CD4-positive, CD25-positive, alpha-beta regulatory T cell (primary cell): ENCODE measurements around the gene GALNT18. TPM values are rescaled to one million over a fixed set of nuclear protein-coding genes. Genes with fewer than 3 reads are reported as not detected.

ENCODE experiments used
- ATAC-seq, 2 donors: fragments of 150-1000 bp; cut with Tn5 transposase; one replicate each; pipeline ENCODE4 v1.10.0; 2021; ENCODE audit warnings: low read depth in 2 of 2, moderate number of reproducible peaks in 2 of 2, moderate library complexity in 1 of 2
- DNase-seq, 3 donors: peaks; one replicate each; pipeline versions ENCODE4 v3.0.0 to v3.0.0-alpha.2; 2012 to 2022; ENCODE audit warnings: mixed read lengths in 1 of 3
- H3K27ac ChIP-seq: one replicate; pipeline ENCODE4 v1.7.0; 2013; ENCODE audit warnings: mild to moderate bottlenecking, low read length; ENCODE audit not compliant: insufficient read depth, poor library complexity, severe bottlenecking
- H3K27me3 ChIP-seq: one replicate; pipeline ENCODE4 v1.7.0; 2013; ENCODE audit warnings: low read length; ENCODE audit not compliant: control insufficient read depth, insufficient read depth
- H3K36me3 ChIP-seq: one replicate; pipeline ENCODE4 v1.7.0; 2013; ENCODE audit warnings: mild to moderate bottlenecking, low read length, moderate library complexity; ENCODE audit not compliant: control insufficient read depth, insufficient read depth
- H3K4me1 ChIP-seq: 2 replicates; pipeline ENCODE4 v1.7.0; 2013; ENCODE audit warnings: mild to moderate bottlenecking, low read length; ENCODE audit not compliant: insufficient read depth, control insufficient read depth, poor library complexity, severe bottlenecking
- H3K4me3 ChIP-seq: one replicate; pipeline ENCODE4 v1.7.0; 2013; ENCODE audit warnings: low read depth, mild to moderate bottlenecking, low read length, moderate library complexity
- H3K9me3 ChIP-seq, 2 experiments: 1 replicate in 1 of 2; 2 replicates in 1 of 2; pipeline ENCODE4 v1.7.0; 2013; ENCODE audit warnings: low read length in 2 of 2, mild to moderate bottlenecking in 1 of 2, moderate library complexity in 1 of 2; ENCODE audit not compliant: control insufficient read depth in 2 of 2
- H3K27ac Mint-ChIP-seq, 3 donors: one replicate each; pipeline ENCODE4 v1.8.0; 2020 to 2022; ENCODE audit warnings: mild to moderate bottlenecking in 3 of 3, mixed read lengths in 3 of 3, moderate library complexity in 2 of 3
- H3K27me3 Mint-ChIP-seq: one replicate; pipeline ENCODE4 v1.8.0; 2022; ENCODE audit warnings: mild to moderate bottlenecking, mixed read lengths
- H3K36me3 Mint-ChIP-seq: one replicate; pipeline ENCODE4 v1.8.0; 2020; ENCODE audit warnings: mixed read lengths
- H3K4me1 Mint-ChIP-seq, 4 donors: one replicate each; pipeline ENCODE4 v1.8.0; 2020 to 2022; ENCODE audit warnings: mixed read lengths in 4 of 4, mild to moderate bottlenecking in 1 of 4
- H3K4me3 Mint-ChIP-seq, 4 donors: one replicate each; pipeline ENCODE4 v1.8.0; 2020 to 2022; ENCODE audit warnings: mild to moderate bottlenecking in 4 of 4, mixed read lengths in 4 of 4, moderate library complexity in 3 of 4
- H3K9me3 Mint-ChIP-seq, 7 donors: one replicate each; pipeline ENCODE4 v1.8.0; 2020 to 2022; ENCODE audit warnings: mixed read lengths in 7 of 7, mild to moderate bottlenecking in 3 of 7, moderate library complexity in 2 of 7
- polyA plus RNA-seq, 4 donors: library from polyadenylated mRNA; unstranded; fragments of 300-500 nt; fragmentation: Illumina TruSeq; gene quantifications; one replicate each; pipeline ENCODE4 v1.2.3, GENCODE V29; 2021
- total RNA-seq: library from RNA; stranded (reverse); gene quantifications from one replicate; pipeline ENCODE4 v1.2.3, GENCODE V29; 2022

The GALNT18 gene
- total and polyA plus RNA-seq, 5 donors from 2014 or later: 0.10 TPM; not detected in 4

GRCh38 chr11:11584937-11585336, 36.9 kb downstream of the GALNT18 start:
- Histone ChIP-seq H3K4me3 (no peak overlapping the region), H3K36me3 (no peaks in the 10 kb centered on the region), H3K27ac (no peak overlapping the region), H3K27me3 (no peaks in the 10 kb centered on the region), H3K4me1 (no peaks in the 10 kb centered on the region), H3K9me3 (no peaks in the 10 kb centered on the region)
- DNase-seq (no peak), ATAC-seq (no peak)
- Mint-ChIP-seq H3K27ac (no peak overlapping the region), H3K27me3 (peaks cover 12% of the 10 kb centered on the region), H3K9me3 (peaks cover 0 to 1% (median 0%) of the 10 kb centered on the region in 7 donors), H3K4me1 (no peaks in the 10 kb centered on the region), H3K4me3 (no peak overlapping the region), H3K36me3 (no peaks in the 10 kb centered on the region)

GRCh38 chr11:11584530-11584810, 37.3 kb downstream of the GALNT18 start:
- no peak overlapping the region for H3K27ac ChIP-seq
- no peak overlapping the region for H3K4me3 ChIP-seq

GRCh38 chr11:11583801-11584529, 37.8 kb downstream of the GALNT18 start:
- Mint-ChIP-seq H3K4me3 (no peak overlapping the region), H3K36me3 (no peaks in the 10 kb centered on the region), H3K4me1 (no peaks in the 10 kb centered on the region), H3K27me3 (peaks cover 12% of the 10 kb centered on the region), H3K27ac (no peak overlapping the region), H3K9me3 (peaks cover 0 to 1% (median 0%) of the 10 kb centered on the region in 7 donors)
- no peak overlapping the region for H3K4me3 ChIP-seq
- no peaks in the 10 kb centered on the region for H3K9me3 ChIP-seq
- no peaks in the 10 kb centered on the region for H3K36me3 ChIP-seq
- no peak overlapping the region for H3K27ac ChIP-seq
- no peaks in the 10 kb centered on the region for H3K27me3 ChIP-seq
- no peak for DNase-seq
- H3K4me1 ChIP-seq: no peaks in the 10 kb centered on the region
- ATAC-seq: no peak

More at GRCh38 chr11:11584530-11584810, 37.3 kb downstream of the GALNT18 start:
- no peaks in the 10 kb centered on the region for H3K9me3 ChIP-seq
- DNase-seq (no peak), ATAC-seq (no peak)
- H3K36me3 ChIP-seq: no peaks in the 10 kb centered on the region
- Mint-ChIP-seq H3K4me1 (no peaks in the 10 kb centered on the region), H3K36me3 (no peaks in the 10 kb centered on the region), H3K27me3 (peaks cover 12% of the 10 kb centered on the region), H3K27ac (no peak overlapping the region), H3K9me3 (peaks cover 0 to 1% (median 0%) of the 10 kb centered on the region in 7 donors), H3K4me3 (no peak overlapping the region)
- H3K27me3 ChIP-seq: no peaks in the 10 kb centered on the region
- no peaks in the 10 kb centered on the region for H3K4me1 ChIP-seq

- no peak overlapping the region for H3K4me3 Mint-ChIP-seq
Measured at GRCh38 chr11:11582011-11582701, 39.6 kb downstream of the GALNT18 start.

GRCh38 chr11:11581481-11581880, 40.3 kb downstream of the GALNT18 start:
- Mint-ChIP-seq H3K9me3 (peaks cover 0 to 1% (median 0%) of the 10 kb centered on the region in 7 donors), H3K36me3 (no peaks in the 10 kb centered on the region), H3K27me3 (peaks cover 16% of the 10 kb centered on the region), H3K27ac (no peak overlapping the region), H3K4me1 (no peaks in the 10 kb centered on the region), H3K4me3 (no peak overlapping the region)
- no peak for ATAC-seq
- H3K4me3 ChIP-seq: no peak overlapping the region
- no peak overlapping the region for H3K27ac ChIP-seq
- no peaks in the 10 kb centered on the region for H3K4me1 ChIP-seq
- H3K36me3 ChIP-seq: no peaks in the 10 kb centered on the region
- no peaks in the 10 kb centered on the region for H3K9me3 ChIP-seq
- DNase-seq: no peak
- H3K27me3 ChIP-seq: no peaks in the 10 kb centered on the region

More at GRCh38 chr11:11582011-11582701, 39.6 kb downstream of the GALNT18 start:
- Histone ChIP-seq H3K4me3 (no peak overlapping the region), H3K27ac (no peak overlapping the region), H3K36me3 (no peaks in the 10 kb centered on the region), H3K9me3 (no peaks in the 10 kb centered on the region), H3K4me1 (no peaks in the 10 kb centered on the region), H3K27me3 (no peaks in the 10 kb centered on the region)
- Mint-ChIP-seq H3K4me1 (no peaks in the 10 kb centered on the region), H3K36me3 (no peaks in the 10 kb centered on the region), H3K27ac (no peak overlapping the region), H3K9me3 (peaks cover 0 to 1% (median 0%) of the 10 kb centered on the region in 7 donors), H3K27me3 (peaks cover 16% of the 10 kb centered on the region)
- no peak for ATAC-seq
- no peak for DNase-seq

- Mint-ChIP-seq H3K9me3 (peaks cover 0 to 1% (median 0%) of the 10 kb centered on the region in 7 donors), H3K36me3 (no peaks in the 10 kb centered on the region), H3K27me3 (peaks cover 16% of the 10 kb centered on the region), H3K4me3 (no peak overlapping the region), H3K4me1 (no peaks in the 10 kb centered on the region), H3K27ac (no peak overlapping the region)
- Histone ChIP-seq H3K27me3 (no peaks in the 10 kb centered on the region), H3K27ac (no peak overlapping the region), H3K36me3 (no peaks in the 10 kb centered on the region), H3K4me1 (no peaks in the 10 kb centered on the region), H3K9me3 (no peaks in the 10 kb centered on the region), H3K4me3 (no peak overlapping the region)
- no peak for DNase-seq
- no peak for ATAC-seq
Measured at GRCh38 chr11:11580841-11581411, 40.9 kb downstream of the GALNT18 start.

GRCh38 chr11:11580012-11580411, 41.8 kb downstream of the GALNT18 start:
- H3K27me3 Mint-ChIP-seq: peaks cover 16% of the 10 kb centered on the region
- ATAC-seq (no peak), DNase-seq (no peak)
- no peaks in the 10 kb centered on the region for H3K4me1 Mint-ChIP-seq
- H3K4me1 ChIP-seq: no peaks in the 10 kb centered on the region
- H3K4me3 ChIP-seq: no peak overlapping the region
- H3K9me3 Mint-ChIP-seq: peaks cover 0 to 1% (median 0%) of the 10 kb centered on the region in 7 donors
- H3K36me3 Mint-ChIP-seq: no peaks in the 10 kb centered on the region
- H3K27ac Mint-ChIP-seq: no peak overlapping the region
- H3K27ac ChIP-seq: no peak overlapping the region
- H3K9me3 ChIP-seq: no peaks in the 10 kb centered on the region
- no peak overlapping the region for H3K4me3 Mint-ChIP-seq
- H3K36me3 ChIP-seq: no peaks in the 10 kb centered on the region
- H3K27me3 ChIP-seq: no peaks in the 10 kb centered on the region
